HCT116 (cell line): ENCODE data around the gene KCNK1. TPM values are rescaled to one million over a fixed set of nuclear protein-coding genes. Genes with fewer than 3 reads are reported as not detected.

Experiments used
- ATAC-seq: fragments of 200-7000 bp; cut with Tn5 transposase; 2 replicates; pipeline ENCODE4 v1.9.1; 2020; ENCODE audit warnings: mild to moderate bottlenecking, moderate library complexity
- BruUV-seq: library from RNA; stranded (reverse); fragments of 400-500 nt; replicated peaks from 2 replicates; lab custom pipeline; 2021; lab: Mats Ljungman, UMichigan
- CTCF ChIA-PET: fragments of 300-600 bp; sonication (Branson Sonifier 250); formaldehyde crosslinking; loops from one replicate; lab custom pipeline; 2021; ENCODE audit warnings: antibody characterized with exemption; lab: Charles Lee
- POLR2A ChIA-PET: fragments of 300-600, 350-600 bp; sonication (Branson Sonifier 250); formaldehyde crosslinking; loops from one replicate; lab custom pipeline; 2021; ENCODE audit warnings: antibody characterized with exemption; lab: Charles Lee
- RAD21 ChIA-PET, 2 experiments: fragments of 300-600 bp; sonication (Branson Sonifier 250); formaldehyde crosslinking; loops; one replicate each; lab custom pipeline; 2023; ENCODE audit warnings: low total read pairs in 2 of 2; ENCODE audit not compliant: uncharacterized antibody in 2 of 2, unreplicated experiment in 2 of 2, low non-redundant PET in 1 of 2; lab: Charles Lee
- DNase-seq: peaks from one replicate; pipeline ENCODE4 v3.0.0-alpha.2; 2010; ENCODE audit warnings: low read depth, low spot score
- H2AFZ ChIP-seq: fragments of 200-600 bp; shearing (Covaris generic), sonication (generic); 2 replicates; pipeline ENCODE4 v1.6.1; 2017; ENCODE audit warnings: low read depth, mixed run types, mixed read lengths, antibody characterized with exemption, low read length; ENCODE audit not compliant: poor library complexity, severe bottlenecking
- H3K27ac ChIP-seq: 2 replicates; pipeline ENCODE4 v1.5.1; 2012; ENCODE audit warnings: low read depth, low read length
- H3K27me3 ChIP-seq: fragments of 200-600 bp; sonication (generic); 2 replicates; pipeline ENCODE4 v1.6.1; 2016; ENCODE audit warnings: mixed run types, low read length, mixed read lengths; ENCODE audit not compliant: insufficient read depth
- H3K36me3 ChIP-seq, 2 experiments: fragments of 200-500 bp in 1 of 2; fragments of 200-600 bp in 1 of 2; sonication (Bioruptor generic) in 1 of 2; sonication (generic) in 1 of 2; 2 replicates each; pipeline versions ENCODE4 v1.5.1 to v1.6.1; 2014 to 2016; ENCODE audit warnings: low read length in 2 of 2, inconsistent platforms in 1 of 2, mixed read lengths in 1 of 2, mixed run types in 1 of 2; ENCODE audit not compliant: insufficient read depth in 2 of 2, control insufficient read depth in 1 of 2
- H3K4me1 ChIP-seq, 2 experiments: fragments of 200-600 bp in 1 of 2; sonication (generic) in 1 of 2; 2 replicates each; pipeline versions ENCODE4 v1.5.1 to v1.6.1; 2012 to 2017; ENCODE audit warnings: low read length in 2 of 2, inconsistent platforms in 1 of 2, mild to moderate bottlenecking in 1 of 2, mixed read lengths in 1 of 2, mixed run types in 1 of 2, moderate library complexity in 1 of 2; ENCODE audit not compliant: insufficient read depth in 2 of 2, control insufficient read depth in 1 of 2
- H3K4me2 ChIP-seq: fragments of 200-600 bp; sonication (generic); 2 replicates; pipeline ENCODE4 v1.6.1; 2017; ENCODE audit warnings: mixed run types, low read length, mixed read lengths
- H3K4me3 ChIP-seq, 2 experiments: fragments of 200-600 bp in 1 of 2; sonication (generic) in 1 of 2; replicated peaks in 1 of 2; 2 replicates each; pipeline ENCODE4 v1.5.1; 2011 to 2016; ENCODE audit warnings: low read length in 2 of 2, control low read depth in 1 of 2, low read depth in 1 of 2, mild to moderate bottlenecking in 1 of 2, mixed read lengths in 1 of 2, mixed run types in 1 of 2
- H3K79me2 ChIP-seq: fragments of 200-600 bp; sonication (generic); 2 replicates; pipeline ENCODE4 v1.6.1; 2017; ENCODE audit warnings: mild to moderate bottlenecking, mixed run types, low read length, moderate library complexity, mixed read lengths; ENCODE audit not compliant: insufficient read depth
- H3K9ac ChIP-seq: fragments of 200-600 bp; sonication (generic); 2 replicates; pipeline ENCODE4 v1.6.1; 2016; ENCODE audit warnings: low read length, mixed read lengths
- H3K9me2 ChIP-seq: fragments of 200-600 bp; sonication (generic), shearing (Covaris generic); 2 replicates; pipeline ENCODE4 v1.6.1; 2017; ENCODE audit warnings: mixed run types, mild to moderate bottlenecking, moderate library complexity; ENCODE audit not compliant: insufficient read depth
- H3K9me3 ChIP-seq, 2 experiments: fragments of 200-500 bp in 1 of 2; fragments of 200-600 bp in 1 of 2; sonication (Bioruptor generic) in 1 of 2; sonication (generic) in 1 of 2; 2 replicates each; pipeline ENCODE4 v1.6.1; 2014 to 2017; ENCODE audit warnings: low read length in 2 of 2, mixed read lengths in 2 of 2, inconsistent platforms in 1 of 2, low read depth in 1 of 2, mild to moderate bottlenecking in 1 of 2, mixed run types in 1 of 2, moderate library complexity in 1 of 2; ENCODE audit not compliant: control insufficient read depth in 1 of 2, insufficient read depth in 1 of 2
- H4K20me1 ChIP-seq: fragments of 200-600 bp; sonication (generic), shearing (Covaris generic); 2 replicates; pipeline ENCODE4 v1.6.1; 2017; ENCODE audit warnings: mixed run types, mild to moderate bottlenecking, moderate library complexity; ENCODE audit not compliant: insufficient read depth
- CBX3 ChIP-seq: IDR thresholded peaks from 2 replicates; pipeline ENCODE4 v1.6.1; 2012; ENCODE audit warnings: low read depth
- CTCF ChIP-seq, 3 experiments: fragments of 200-600 bp in 1 of 3; sonication (generic) in 1 of 3; IDR thresholded peaks in 2 of 3; conservative IDR thresholded peaks in 1 of 3; 2 replicates each; pipeline ENCODE4 v1.5.1; 2012 to 2017; ENCODE audit warnings: low read depth in 2 of 3, low read length in 2 of 3, antibody characterized with exemption in 1 of 3, borderline replicate concordance in 1 of 3, control low read depth in 1 of 3, mild to moderate bottlenecking in 1 of 3, mixed read lengths in 1 of 3, mixed run types in 1 of 3, moderate library complexity in 1 of 3; ENCODE audit not compliant: insufficient read depth in 1 of 3
- ELF1 ChIP-seq: IDR thresholded peaks from 2 replicates; pipeline ENCODE4 v1.6.1; 2012; ENCODE audit warnings: low read depth, borderline replicate concordance
- EZH2 ChIP-seq: fragments of 200-600 bp; sonication (generic); IDR thresholded peaks from 2 replicates; pipeline ENCODE4 v1.6.1; 2017; ENCODE audit warnings: antibody characterized with exemption, mixed run types
- EZH2phosphoT487 ChIP-seq: fragments of 200-600 bp; IDR thresholded peaks from 2 replicates; pipeline ENCODE4 v1.6.1; 2018; ENCODE audit warnings: antibody characterized with exemption, borderline replicate concordance
- JUND ChIP-seq: IDR thresholded peaks from 2 replicates; pipeline ENCODE4 v1.6.1; 2012
- MAX ChIP-seq: IDR thresholded peaks from 2 replicates; pipeline ENCODE4 v1.6.1; 2012
- POLR2A ChIP-seq: IDR thresholded peaks from 2 replicates; pipeline ENCODE4 v1.7.0; 2011; ENCODE audit warnings: borderline replicate concordance; ENCODE audit not compliant: insufficient read depth, insufficient read length; ENCODE audit errors: extremely low read depth
- RAD21 ChIP-seq: IDR thresholded peaks from 2 replicates; pipeline ENCODE4 v1.6.1; 2012; ENCODE audit warnings: low read depth, mild to moderate bottlenecking
- REST ChIP-seq: IDR thresholded peaks from 2 replicates; pipeline ENCODE4 v1.6.1; 2012; ENCODE audit warnings: low read depth
- SRF ChIP-seq: IDR thresholded peaks from 2 replicates; pipeline ENCODE4 v1.6.1; 2012; ENCODE audit warnings: low read depth
- ZFX ChIP-seq: fragments of 450-650 bp; IDR thresholded peaks from 2 replicates; pipeline ENCODE4 v1.6.1; 2017
- intact Hi-C: fragments of 100-400 bp; cut with micrococcal nuclease; formaldehyde crosslinking; loops from 2 replicates; pipeline ENCODE4 v1.10.0; 2022
- total RNA-seq: library from RNA; stranded (reverse); gene quantifications from one replicate; pipeline ENCODE4 v1.2.1, GENCODE V29; 2021; ENCODE audit not compliant: unreplicated experiment

KCNK1 gene
- total RNA-seq, 1 experiment from 2014 or later: 28.4 TPM

- TF ChIP-seq ZFX (no peak), SRF (no peak), RAD21 (no peak), POLR2A (no peak), EZH2phosphoT487 (no peak), ELF1 (no peak), JUND (no peak), REST (no peak), CBX3 (no peak)
Observed at GRCh38 chr1:233675446-233675845, 61.5 kb downstream of the KCNK1 start (continued).

- TF ChIP-seq RAD21 (peak; percentile 48), CBX3 (no peak), CTCF (IDR thresholded peaks at IDR 0.05 in 2 of 3, conservative IDR thresholded peaks at IDR 0.05 in 1 of 3; ENCODE audit: borderline replicate concordance in 1 of 3, insufficient read depth in 1 of 3, low read depth in 2 of 3, low read length in 2 of 3) (peak; percentile 16 to 50 (median 45); a peak in 4 of 6 replicates), MAX (peak; percentile 40; the same call in 1 of the 2 replicates), EZH2 (no peak)
- POLR2A ChIA-PET: no interaction called here
- Histone ChIP-seq H3K4me3 (no peak overlapping the region), H3K9me3 (no peaks in the 10 kb centered on the region), H3K9me2 (no peaks in the 10 kb centered on the region), H2AFZ (no peak overlapping the region), H3K36me3 (0 out of 4 replicates have a peak, but pooled peaks cover 0 to 5% of the 10 kb centered on the region in 2 experiments), H3K9ac (no peak overlapping the region), H3K4me1 (peaks cover 0 to 12% of the 10 kb centered on the region in 2 experiments; a peak in 1 of 4 replicates), H4K20me1 (no peaks in the 10 kb centered on the region), H3K4me2 (no peak overlapping the region), H3K27ac (no peak overlapping the region), H3K27me3 (no peaks in the 10 kb centered on the region), H3K79me2 (no peaks in the 10 kb centered on the region)
- BruUV-seq: no TSS peak
- CTCF ChIA-PET: no interaction called here
- RAD21 ChIA-PET: no interaction called here
- ATAC-seq (peak; percentile 78), DNase-seq (no peak)
- intact Hi-C loops: no loop called here
Observed at GRCh38 chr1:233675893-233676292, 62.0 kb downstream of the KCNK1 start.
